H9 (cell line): ENCODE measurements around the gene MYCBPAP. TPM values are rescaled to one million over a fixed set of nuclear protein-coding genes. Genes with fewer than 3 reads are reported as not detected.

Experiments
- DNase-seq: peaks from one replicate; pipeline ENCODE4 v3.0.0-alpha.2; 2017
- H2AFZ ChIP-seq: one replicate; pipeline ENCODE4 v1.6.1; 2013; ENCODE audit warnings: mild to moderate bottlenecking, low read length, control low read depth, moderate library complexity
- H2AK5ac ChIP-seq: 2 replicates; pipeline ENCODE4 v1.6.1; 2013; ENCODE audit warnings: low read length, control low read depth, mixed read lengths; ENCODE audit not compliant: insufficient read length
- H2BK120ac ChIP-seq: one replicate; pipeline ENCODE4 v1.6.1; 2013; ENCODE audit warnings: low read depth, mild to moderate bottlenecking, low read length, control low read depth, inconsistent platforms; ENCODE audit not compliant: poor library complexity, severe bottlenecking
- H2BK12ac ChIP-seq: 2 replicates; pipeline ENCODE4 v1.6.1; 2013; ENCODE audit warnings: low read length, control low read depth, mixed read lengths, low read depth; ENCODE audit not compliant: insufficient read length
- H2BK15ac ChIP-seq: 2 replicates; pipeline ENCODE4 v1.6.1; 2013; ENCODE audit warnings: low read depth, low read length, control low read depth
- H2BK20ac ChIP-seq: one replicate; pipeline ENCODE4 v1.6.1; 2013; ENCODE audit warnings: low read depth, mild to moderate bottlenecking, low read length, control low read depth, inconsistent platforms; ENCODE audit not compliant: poor library complexity, severe bottlenecking
- H2BK5ac ChIP-seq: 2 replicates; pipeline ENCODE4 v1.6.1; 2013; ENCODE audit warnings: low read length, control low read depth, mixed read lengths; ENCODE audit not compliant: insufficient read length
- H3K14ac ChIP-seq: 2 replicates; pipeline ENCODE4 v1.6.1; 2013; ENCODE audit warnings: low read length, control low read depth; ENCODE audit not compliant: insufficient read depth
- H3K18ac ChIP-seq: 2 replicates; pipeline ENCODE4 v1.6.1; 2013; ENCODE audit warnings: low read depth, mild to moderate bottlenecking, mixed read lengths, low read length, control low read depth; ENCODE audit not compliant: insufficient read length
- H3K23ac ChIP-seq: 2 replicates; pipeline ENCODE4 v1.6.1; 2013; ENCODE audit warnings: low read length, control low read depth, mixed read lengths, low read depth; ENCODE audit not compliant: insufficient read length
- H3K23me2 ChIP-seq: 2 replicates; pipeline ENCODE4 v1.6.1; 2013; ENCODE audit warnings: low read depth, mild to moderate bottlenecking, mixed read lengths, low read length, control low read depth; ENCODE audit not compliant: insufficient read length, poor library complexity, severe bottlenecking
- H3K27ac ChIP-seq: 2 replicates; pipeline ENCODE4 v1.5.1; 2013; ENCODE audit warnings: low read length, control low read depth, mixed read lengths, low read depth; ENCODE audit not compliant: insufficient read length
- H3K27me3 ChIP-seq: 2 replicates; pipeline ENCODE4 v1.6.1; 2013; ENCODE audit warnings: low read length, control low read depth, inconsistent platforms; ENCODE audit not compliant: insufficient read depth
- H3K4ac ChIP-seq: 2 replicates; pipeline ENCODE4 v1.6.1; 2013; ENCODE audit warnings: low read depth, mild to moderate bottlenecking, control low read depth, inconsistent platforms, low read length, moderate library complexity
- H3K4me1 ChIP-seq: 2 replicates; pipeline ENCODE4 v1.6.1; 2013; ENCODE audit warnings: low read length, control low read depth, inconsistent platforms; ENCODE audit not compliant: insufficient read depth
- H3K4me2 ChIP-seq: 2 replicates; pipeline ENCODE4 v1.6.1; 2013; ENCODE audit warnings: low read length, control low read depth, mixed read lengths; ENCODE audit not compliant: insufficient read length, insufficient read depth
- H3K56ac ChIP-seq: 2 replicates; pipeline ENCODE4 v1.6.1; 2013; ENCODE audit warnings: low read depth, mild to moderate bottlenecking, mixed read lengths, low read length, control low read depth; ENCODE audit not compliant: insufficient read length
- H3K79me1 ChIP-seq: 2 replicates; pipeline ENCODE4 v1.6.1; 2013; ENCODE audit warnings: low read depth, mild to moderate bottlenecking, moderate library complexity, low read length, control low read depth, inconsistent platforms; ENCODE audit not compliant: insufficient read depth, poor library complexity, severe bottlenecking
- H3K79me2 ChIP-seq: 2 replicates; pipeline ENCODE4 v1.6.1; 2013; ENCODE audit warnings: low read length, control low read depth, inconsistent platforms; ENCODE audit not compliant: insufficient read depth
- H3K9ac ChIP-seq: 2 replicates; pipeline ENCODE4 v1.6.1; 2013; ENCODE audit warnings: low read length, control low read depth, mixed read lengths; ENCODE audit not compliant: insufficient read length; ENCODE audit errors: extremely low read depth
- H3K9me3 ChIP-seq: one replicate; pipeline ENCODE4 v1.6.1; 2013; ENCODE audit warnings: low read depth, low read length, inconsistent platforms; ENCODE audit not compliant: control insufficient read depth
- H3T11ph ChIP-seq: one replicate; pipeline ENCODE4 v1.6.1; 2013; ENCODE audit warnings: mild to moderate bottlenecking, low read length, control low read depth, inconsistent platforms
- H4K20me1 ChIP-seq: one replicate; pipeline ENCODE4 v1.6.1; 2013; ENCODE audit not compliant: control insufficient read depth, insufficient read length, insufficient read depth
- H4K5ac ChIP-seq: 2 replicates; pipeline ENCODE4 v1.6.1; 2013; ENCODE audit warnings: low read depth, mild to moderate bottlenecking, mixed read lengths, low read length, control low read depth; ENCODE audit not compliant: insufficient read length
- H4K8ac ChIP-seq: replicated peaks from 2 replicates; pipeline ENCODE4 v1.6.1; 2013; ENCODE audit warnings: low read length, control low read depth, mixed read lengths, low read depth; ENCODE audit not compliant: insufficient read length
- H4K91ac ChIP-seq: 2 replicates; pipeline ENCODE4 v1.6.1; 2013; ENCODE audit warnings: low read depth, mild to moderate bottlenecking, moderate library complexity, mixed read lengths, low read length, control low read depth; ENCODE audit not compliant: insufficient read length
- H3K27ac Mint-ChIP-seq, 3 experiments: 2 replicates in 2 of 3; 3 replicates in 1 of 3; pipeline ENCODE4 v1.8.0; 2020 to 2021; ENCODE audit warnings: mixed read lengths in 3 of 3, mild to moderate bottlenecking in 1 of 3, moderate library complexity in 1 of 3
- H3K27me3 Mint-ChIP-seq: 2 replicates; pipeline ENCODE4 v1.8.0; 2021; ENCODE audit warnings: low read depth, mild to moderate bottlenecking, moderate library complexity, mixed read lengths
- H3K36me3 Mint-ChIP-seq, 3 experiments: 2 replicates in 2 of 3; 3 replicates in 1 of 3; pipeline ENCODE4 v1.8.0; 2020 to 2021; ENCODE audit warnings: low read depth in 3 of 3, mixed read lengths in 3 of 3; ENCODE audit not compliant: insufficient read depth in 1 of 3
- H3K4me1 Mint-ChIP-seq, 2 experiments: 2 replicates each; pipeline ENCODE4 v1.8.0; 2020; ENCODE audit warnings: mixed read lengths in 2 of 2
- H3K4me3 Mint-ChIP-seq, 2 experiments: 2 replicates in 1 of 2; 3 replicates in 1 of 2; pipeline ENCODE4 v1.8.0; 2020 to 2021; ENCODE audit warnings: mild to moderate bottlenecking in 2 of 2, mixed read lengths in 2 of 2, moderate library complexity in 1 of 2
- H3K9me3 Mint-ChIP-seq, 2 experiments: 2 replicates in 1 of 2; 3 replicates in 1 of 2; pipeline ENCODE4 v1.8.0; 2020; ENCODE audit warnings: mild to moderate bottlenecking in 2 of 2, mixed read lengths in 2 of 2, moderate library complexity in 1 of 2
- CTCF ChIP-seq: fragments of 200-600 bp; sonication (generic); conservative IDR thresholded peaks from 3 replicates; pipeline ENCODE4 v1.8.0; 2021; ENCODE audit warnings: antibody characterized with exemption, mild to moderate bottlenecking
- WGBS: extraction: QIAGEN DNeasy Blood & Tissue Kit; methylation state at CpG from one replicate; pipeline ENCODE4 v1.1.7; 2013; ENCODE audit warnings: missing lambda C conversion rate, low lambda C conversion rate, mixed read lengths; ENCODE audit not compliant: insufficient read length; ENCODE audit errors: extremely low coverage; 5-methylcytosine and 5-hydroxymethylcytosine counted together
- total RNA-seq: library from RNA; stranded (reverse); gene quantifications from 2 replicates; pipeline ENCODE4 v1.2.1, GENCODE V29; 2021

Gene MYCBPAP
- total RNA-seq, 1 experiment from 2014 or later, result 1.7 TPM

GRCh38 chr17:50537721-50538548, 29.7 kb downstream of the MYCBPAP start:
- no peaks in the 10 kb centered on the region; the same call in 1 of the 2 replicates for H3K27me3 ChIP-seq
- H2AK5ac ChIP-seq, result no peak overlapping the region
- H3K4me2 ChIP-seq, result no peak overlapping the region
- no peak overlapping the region for H3K14ac ChIP-seq
- H3K4me1 ChIP-seq, result peaks cover 4% of the 10 kb centered on the region; the same call in 1 of the 2 replicates
- H2BK12ac ChIP-seq, result no peak overlapping the region
- Mint-ChIP-seq H3K27ac (no peak overlapping the region), H3K9me3 (no peaks in the 10 kb centered on the region; a peak in 1 of 5 replicates), H3K4me3 (no peak overlapping the region), H3K36me3 (peaks cover 0 to 5% (median 0%) of the 10 kb centered on the region in 3 experiments; a peak in 3 of 7 replicates), H3K4me1 (peaks cover 36 to 50% of the 10 kb centered on the region in 2 experiments), H3K27me3 (peaks cover 31% of the 10 kb centered on the region)
- H3K56ac ChIP-seq, result no peak overlapping the region
- H3K4ac ChIP-seq, result no peak overlapping the region
- no CpG with 5 or more reads among the region's 20 CpGs for WGBS
- no peaks in the 10 kb centered on the region for H3K9me3 ChIP-seq
- H3K79me1 ChIP-seq, result no peaks in the 10 kb centered on the region
- TF ChIP-seq CTCF, result no peak
- no peak overlapping the region for H3K9ac ChIP-seq
- H3K23ac ChIP-seq, result no peak overlapping the region
- H2BK5ac ChIP-seq, result no peak overlapping the region
- H3K18ac ChIP-seq, result no peak overlapping the region
- H3K23me2 ChIP-seq, result peaks cover 20% of the 10 kb centered on the region
- DNase-seq, result no peak
- H3K27ac ChIP-seq, result no peak overlapping the region
- no peaks in the 10 kb centered on the region for H4K20me1 ChIP-seq
- no peak overlapping the region for H2BK120ac ChIP-seq
- H4K8ac ChIP-seq, result no peak overlapping the region
- H2BK15ac ChIP-seq, result no peak overlapping the region
- no peak overlapping the region for H2BK20ac ChIP-seq
- no peak overlapping the region for H4K91ac ChIP-seq
- no peak overlapping the region for H3T11ph ChIP-seq
- no peaks in the 10 kb centered on the region for H3K79me2 ChIP-seq
- H2AFZ ChIP-seq, result no peak overlapping the region
- no peak overlapping the region for H4K5ac ChIP-seq
